ENCODE data around the gene MARS1. TPM values are rescaled to one million over a fixed set of nuclear protein-coding genes. Genes with fewer than 3 reads are reported as not detected.

The MARS1 gene
- total and polyA plus RNA-seq, 2 donors (not counting 1 experiment from before 2014, with no cell fraction given), result 89.9 to 352 TPM

- H3K4me1 ChIP-seq (ENCODE audit: control insufficient read depth, extremely low read depth, insufficient read depth, low read length), result no peaks in the 10 kb centered on the region
- peaks cover 23% of the 10 kb centered on the region for H3K36me3 ChIP-seq (ENCODE audit: control insufficient read depth, insufficient read depth, low read length)
- H3K27ac ChIP-seq (ENCODE audit: insufficient read depth, low read length), result no peak overlapping the region
- TF ChIP-seq CTCF (conservative IDR thresholded peaks at IDR 0.05 in 1 of 2, IDR thresholded peaks at IDR 0.05 in 1 of 2; ENCODE audit: low read depth in 1 of 2, low read length in 2 of 2) (no peak), EZH2 (IDR thresholded peaks at IDR 0.05; ENCODE audit: low read length, missing control alignments) (no peak)
- no peaks in the 10 kb centered on the region for H4K20me1 ChIP-seq (ENCODE audit: control insufficient read depth, extremely low read depth, insufficient read depth, low read length)
- no peaks in the 10 kb centered on the region for H3K79me2 ChIP-seq (ENCODE audit: control insufficient read depth, insufficient read depth, low read length)
- H2AFZ ChIP-seq (ENCODE audit: low read length), result no peak overlapping the region
- H3K9me3 ChIP-seq (ENCODE audit: control insufficient read depth, insufficient read depth, low read depth, low read length), result no peaks in the 10 kb centered on the region
- no peak overlapping the region for H3K4me2 ChIP-seq (ENCODE audit: extremely low read depth, insufficient read depth, low read length)
- no peaks in the 10 kb centered on the region for H3K27me3 ChIP-seq (ENCODE audit: control insufficient read depth, insufficient read depth, low read length)
- no peak overlapping the region for H3K9ac ChIP-seq (ENCODE audit: insufficient read depth, low read length)
- DNase-seq (ENCODE audit: low read depth in 2 of 2), result no peak
- H3K4me3 ChIP-seq (replicated peaks in 1 of 4; ENCODE audit: control extremely low read depth in 1 of 4, insufficient read depth in 1 of 4, low read depth in 3 of 4, low read length in 4 of 4), result no peak overlapping the region
These were observed 9.0 kb downstream of the MARS1 start for GRCh38 chr12:57496822-57497221.

GRCh38 chr12:57497223-57498131, 9.6 kb downstream of the MARS1 start:
- H3K4me2 ChIP-seq (ENCODE audit: extremely low read depth, insufficient read depth, low read length), result no peak overlapping the region
- H3K27me3 ChIP-seq (ENCODE audit: control insufficient read depth, insufficient read depth, low read length), result no peaks in the 10 kb centered on the region
- no peak overlapping the region for H3K9ac ChIP-seq (ENCODE audit: insufficient read depth, low read length)
- H3K27ac ChIP-seq (ENCODE audit: insufficient read depth, low read length), result no peak overlapping the region
- no peak overlapping the region for H3K4me3 ChIP-seq (replicated peaks in 1 of 4; ENCODE audit: control extremely low read depth in 1 of 4, insufficient read depth in 1 of 4, low read depth in 3 of 4, low read length in 4 of 4)
- TF ChIP-seq EZH2 (IDR thresholded peaks at IDR 0.05; ENCODE audit: low read length, missing control alignments), result no peak
- TF ChIP-seq CTCF (conservative IDR thresholded peaks at IDR 0.05 in 1 of 2, IDR thresholded peaks at IDR 0.05 in 1 of 2; ENCODE audit: low read depth in 1 of 2, low read length in 2 of 2), result no peak
- no peaks in the 10 kb centered on the region for H3K9me3 ChIP-seq (ENCODE audit: control insufficient read depth, insufficient read depth, low read depth, low read length)
- no peak overlapping the region for H2AFZ ChIP-seq (ENCODE audit: low read length)
- no peaks in the 10 kb centered on the region for H4K20me1 ChIP-seq (ENCODE audit: control insufficient read depth, extremely low read depth, insufficient read depth, low read length)
- no peaks in the 10 kb centered on the region for H3K79me2 ChIP-seq (ENCODE audit: control insufficient read depth, insufficient read depth, low read length)
- peaks cover 23% of the 10 kb centered on the region for H3K36me3 ChIP-seq (ENCODE audit: control insufficient read depth, insufficient read depth, low read length)
- no peak for DNase-seq (ENCODE audit: low read depth in 2 of 2)
- no peaks in the 10 kb centered on the region for H3K4me1 ChIP-seq (ENCODE audit: control insufficient read depth, extremely low read depth, insufficient read depth, low read length)

- Histone ChIP-seq H2AFZ (ENCODE audit: low read length) (no peak overlapping the region), H3K79me2 (ENCODE audit: control insufficient read depth, insufficient read depth, low read length) (no peaks in the 10 kb centered on the region), H3K4me2 (ENCODE audit: extremely low read depth, insufficient read depth, low read length) (no peak overlapping the region), H3K9me3 (ENCODE audit: control insufficient read depth, insufficient read depth, low read depth, low read length) (no peaks in the 10 kb centered on the region), H3K27me3 (ENCODE audit: control insufficient read depth, insufficient read depth, low read length) (no peaks in the 10 kb centered on the region), H4K20me1 (ENCODE audit: control insufficient read depth, extremely low read depth, insufficient read depth, low read length) (no peaks in the 10 kb centered on the region), H3K4me3 (replicated peaks in 1 of 4; ENCODE audit: control extremely low read depth in 1 of 4, insufficient read depth in 1 of 4, low read depth in 3 of 4, low read length in 4 of 4) (no peak overlapping the region), H3K36me3 (ENCODE audit: control insufficient read depth, insufficient read depth, low read length) (peaks cover 21% of the 10 kb centered on the region), H3K9ac (ENCODE audit: insufficient read depth, low read length) (no peak overlapping the region), H3K27ac (ENCODE audit: insufficient read depth, low read length) (no peak overlapping the region), H3K4me1 (ENCODE audit: control insufficient read depth, extremely low read depth, insufficient read depth, low read length) (no peaks in the 10 kb centered on the region)
- DNase-seq (ENCODE audit: low read depth in 2 of 2), result no peak
- TF ChIP-seq EZH2 (IDR thresholded peaks at IDR 0.05; ENCODE audit: low read length, missing control alignments) (no peak), CTCF (conservative IDR thresholded peaks at IDR 0.05 in 1 of 2, IDR thresholded peaks at IDR 0.05 in 1 of 2; ENCODE audit: low read depth in 1 of 2, low read length in 2 of 2) (no peak)
These were observed 10.2 kb downstream of the MARS1 start for GRCh38 chr12:57498132-57498502.
